COR-L47 (cell line): ENCODE measurements around the gene MRTFA.

ENCODE experiments used
- DNase-seq: peaks from one replicate; lab custom pipeline; 2025; lab: John Stamatoyannopoulos, UW

MRTFA gene

GRCh38 chr22:40463017-40463631, 173.4 kb downstream of the MRTFA start:
- no peak for DNase-seq

- DNase-seq, result no peak
Measured at GRCh38 chr22:40462195-40462984, 174.1 kb downstream of the MRTFA start.

- DNase-seq, result no peak
Measured at GRCh38 chr22:40453671-40454070, 182.8 kb downstream of the MRTFA start.

GRCh38 chr22:40452730-40453487, 183.6 kb downstream of the MRTFA start:
- no peak for DNase-seq

GRCh38 chr22:40451210-40451609, 185.3 kb downstream of the MRTFA start:
- no peak for DNase-seq

GRCh38 chr22:40450616-40451015, 185.9 kb downstream of the MRTFA start:
- no peak for DNase-seq

GRCh38 chr22:40449676-40450035, 186.9 kb downstream of the MRTFA start:
- no peak for DNase-seq

- DNase-seq, result no peak
Measured at GRCh38 chr22:40446203-40446602, 190.3 kb downstream of the MRTFA start.

GRCh38 chr22:40444178-40444831, 192.2 kb downstream of the MRTFA start:
- DNase-seq, result no peak

GRCh38 chr22:40443732-40444131, 192.8 kb downstream of the MRTFA start:
- no peak for DNase-seq

GRCh38 chr22:40441761-40442390, 194.6 kb downstream of the MRTFA start:
- no peak for DNase-seq

- peak; percentile 55 for DNase-seq
Measured at GRCh38 chr22:40436505-40437431, 199.8 kb downstream of the MRTFA start.

GRCh38 chr22:40434745-40435144, 201.8 kb downstream of the MRTFA start:
- DNase-seq, result no peak

GRCh38 chr22:40434106-40434505, 202.4 kb downstream of the MRTFA start:
- DNase-seq, result no peak

GRCh38 chr22:40433416-40434090, 203.0 kb downstream of the MRTFA start:
- no peak for DNase-seq

GRCh38 chr22:40432625-40433024, 203.9 kb downstream of the MRTFA start:
- DNase-seq, result no peak

- DNase-seq, result no peak
Measured at GRCh38 chr22:40432157-40432556, 204.4 kb downstream of the MRTFA start.

GRCh38 chr22:40430991-40431390, 205.5 kb downstream of the MRTFA start:
- DNase-seq, result no peak

- no peak for DNase-seq
Measured at GRCh38 chr22:40429481-40429880, 207.0 kb downstream of the MRTFA start.

GRCh38 chr22:40428796-40429195, 207.7 kb downstream of the MRTFA start:
- no peak for DNase-seq
